ENCODE results near the gene KDM4B. TPM values are rescaled to one million over a fixed set of nuclear protein-coding genes. Genes with fewer than 3 reads are reported as not detected.

The KDM4B gene
- total and polyA plus RNA-seq, 2 of the 8 experiments (the other 6 are each of a cell fraction or from before 2014, with no cell fraction given): 12.0 to 31.9 TPM

GRCh38 chr19:5059213-5059574 is 90.3 kb downstream of the KDM4B start:
- H3K9me3 ChIP-seq (ENCODE audit: insufficient read depth in 2 of 2, low read depth in 1 of 2, low read length in 1 of 2): peaks cover 7 to 12% of the 10 kb centered on the region in 2 experiments; a peak in 3 of 4 replicates
- no peak overlapping the region for H2BK15ac ChIP-seq (ENCODE audit: low read length)
- no peak overlapping the region for H2AK5ac ChIP-seq (ENCODE audit: low read depth, low read length)
- CTCF ChIA-PET (ENCODE audit: partially characterized antibody): interaction anchor here (0.6 to 3.3 kb wide), 8 partner anchors 9 to 83 kb away, joined by 3 to 10 read pairs (median 5); no protein-coding TSS in a partner anchor
- no peak overlapping the region for H3K18ac ChIP-seq (ENCODE audit: extremely low read depth, low read length)
- no peak overlapping the region for H4K91ac ChIP-seq (replicated peaks; ENCODE audit: insufficient read length, low read length)
- no peak overlapping the region for H4K5ac ChIP-seq (ENCODE audit: insufficient read length, low read depth, low read length)
- H3K56ac ChIP-seq (replicated peaks; ENCODE audit: insufficient read length, low read depth, low read length): no peak overlapping the region
- no peak overlapping the region for H3K4me2 ChIP-seq (ENCODE audit: insufficient read depth in 1 of 2, low read depth in 2 of 2, low read length in 2 of 2)
- no peak overlapping the region for H2BK120ac ChIP-seq (replicated peaks; ENCODE audit: low read depth, low read length)
- no peak overlapping the region for H3K23ac ChIP-seq (ENCODE audit: insufficient read length)
- WGBS, 2 experiments (ENCODE audit: extremely low coverage in 1 of 2, insufficient coverage in 1 of 2, insufficient read length in 1 of 2, insufficient replicate concordance in 2 of 2, low coverage in 1 of 2, low lambda C conversion rate in 2 of 2, missing lambda C conversion rate in 1 of 2): 92% methylated on average over 15 of the region's 21 CpGs; no CpG with 5 or more reads in 1 of the 2 experiments
- no peaks in the 10 kb centered on the region for H3K23me2 ChIP-seq (ENCODE audit: low read depth, low read length)
- no peak overlapping the region for H2BK20ac ChIP-seq (ENCODE audit: low read length)
- FAIRE-seq: no peak
- H3K9ac ChIP-seq (replicated peaks in 1 of 4; ENCODE audit: extremely low read depth in 1 of 4, low read depth in 3 of 4, low read length in 3 of 4): no peak overlapping the region
- H3K27me3 ChIP-seq (replicated peaks in 1 of 4; ENCODE audit: control insufficient read depth in 3 of 4, extremely low read depth in 1 of 4, insufficient read depth in 3 of 4, low read length in 3 of 4): no peaks in the 10 kb centered on the region
- POLR2A ChIA-PET (ENCODE audit: partially characterized antibody): no interaction called here
- peaks cover 2% of the 10 kb centered on the region; the same call in 1 of the 2 replicates for H3K79me1 ChIP-seq (ENCODE audit: low read depth, low read length)
- H4K20me1 ChIP-seq (replicated peaks in 1 of 2; ENCODE audit: control insufficient read depth in 1 of 2, insufficient read depth in 2 of 2, low read length in 2 of 2): peaks cover 0 to 3% of the 10 kb centered on the region in 2 experiments
- no peak for TF ChIP-seq KDM5A (IDR thresholded peaks at IDR 0.05; ENCODE audit: low read length)
- TF ChIP-seq KDM4A (IDR thresholded peaks at IDR 0.05; ENCODE audit: low read depth, low read length, severe bottlenecking): no peak
- TF ChIP-seq NANOG (IDR thresholded peaks at IDR 0.05; ENCODE audit: insufficient read depth, low read depth, low read length, poor library complexity, severe bottlenecking): no peak
- no peaks in the 10 kb centered on the region for H3K79me2 ChIP-seq (ENCODE audit: control insufficient read depth in 1 of 2, insufficient read depth in 2 of 2, low read length in 2 of 2)
- no peak overlapping the region for H3K14ac ChIP-seq (ENCODE audit: insufficient read length)
- no peak for DNase-seq (ENCODE audit: low read depth in 1 of 2, low spot score in 2 of 2)
- H3K4me3 ChIP-seq (ENCODE audit: extremely low read depth in 1 of 4, insufficient read depth in 2 of 4, low read depth in 3 of 4, low read length in 4 of 4): no peak overlapping the region
- H2BK12ac ChIP-seq (ENCODE audit: low read depth, low read length): no peak overlapping the region
- H2BK5ac ChIP-seq (ENCODE audit: low read depth, low read length): no peak overlapping the region
- peak overlapping the region; percentile 62; the same call in 1 of the 2 replicates for H4K8ac ChIP-seq (ENCODE audit: extremely low read depth, insufficient read depth, low read length)
- no peak overlapping the region for H3K27ac ChIP-seq (ENCODE audit: low read depth, low read length)
- H3K4me1 ChIP-seq (replicated peaks in 1 of 4; ENCODE audit: control insufficient read depth in 3 of 4, insufficient read depth in 4 of 4, low read length in 3 of 4): peaks cover 0 to 9% (median 0%) of the 10 kb centered on the region in 4 experiments; a peak in 3 of 7 replicates
- peaks cover 0 to 8% (median 4%) of the 10 kb centered on the region in 4 experiments; a peak in 3 of 8 replicates for H3K36me3 ChIP-seq (ENCODE audit: control insufficient read depth in 2 of 4, insufficient read depth in 4 of 4, low read length in 3 of 4)
- no peak overlapping the region for H3K4ac ChIP-seq (replicated peaks; ENCODE audit: insufficient read length, low read depth, low read length)
- no peak overlapping the region for H2AFZ ChIP-seq (ENCODE audit: low read length)
